ENCODE data around the gene CD7.

The CD7 gene

GRCh38 chr17:82355770-82356427 lies 38.5 kb upstream of the CD7 start:
- no peaks in the 10 kb centered on the region for H3K36me3 ChIP-seq (ENCODE audit: control insufficient read depth in 2 of 2, insufficient read depth in 1 of 2, low read length in 2 of 2)
- no peak overlapping the region for H3K4me3 ChIP-seq (ENCODE audit: low read depth, low read length)
- no peak overlapping the region for H3K27ac ChIP-seq (ENCODE audit: extremely low read depth, low read depth, low read length)
- no peaks in the 10 kb centered on the region for H3K9me3 ChIP-seq (ENCODE audit: control insufficient read depth, insufficient read depth, low read depth, low read length)
- H3K4me1 ChIP-seq (ENCODE audit: control insufficient read depth, insufficient read depth, low read length): no peaks in the 10 kb centered on the region
- POLR2A ChIA-PET: no interaction called here
- TF ChIP-seq ZNF488 (tag by site-specific recombination; IDR thresholded peaks at IDR 0.05) (no peak), ZNF157 (tag by site-specific recombination; IDR thresholded peaks at IDR 0.05) (no peak), ZNF23 (tag by site-specific recombination; IDR thresholded peaks at IDR 0.05; ENCODE audit: borderline replicate concordance) (no peak), EGR2 (tag by site-specific recombination; IDR thresholded peaks at IDR 0.05; ENCODE audit: low read depth) (no peak), ZSCAN4 (tag by site-specific recombination; IDR thresholded peaks at IDR 0.05) (no peak), ZNF398 (tag by site-specific recombination; IDR thresholded peaks at IDR 0.05) (no peak), ZNF654 (tag by site-specific recombination; IDR thresholded peaks at IDR 0.05; ENCODE audit: low read depth) (no peak), REPIN1 (tag by site-specific recombination; IDR thresholded peaks at IDR 0.05; ENCODE audit: low read depth) (no peak), ZNF404 (tag by site-specific recombination; IDR thresholded peaks at IDR 0.05) (no peak), ZNF660 (tag by site-specific recombination; IDR thresholded peaks at IDR 0.05) (no peak), YY2 (tag by site-specific recombination; IDR thresholded peaks at IDR 0.05) (no peak), ZNF610 (tag by site-specific recombination; IDR thresholded peaks at IDR 0.05; ENCODE audit: borderline replicate concordance) (no peak), ZFP69B (tag by site-specific recombination; IDR thresholded peaks at IDR 0.05) (no peak), ZNF449 (tag by site-specific recombination; IDR thresholded peaks at IDR 0.05) (no peak), ZNF76 (tag by site-specific recombination; IDR thresholded peaks at IDR 0.05; ENCODE audit: borderline replicate concordance, low read depth) (no peak), TRIM28 (IDR thresholded peaks at IDR 0.05; ENCODE audit: borderline replicate concordance, low read length) (no peak), ZNF311 (tag by site-specific recombination; IDR thresholded peaks at IDR 0.05; ENCODE audit: borderline replicate concordance) (no peak), OSR2 (tag by site-specific recombination; IDR thresholded peaks at IDR 0.05) (no peak), ZNF521 (tag by site-specific recombination; IDR thresholded peaks at IDR 0.05) (no peak)
- CTCF ChIA-PET: interaction anchor here (0.7 to 1.7 kb wide), 3 partner anchors 17 to 196 kb away, joined by 3 to 4 read pairs (median 3); no protein-coding TSS in a partner anchor

- H3K27ac ChIP-seq (ENCODE audit: extremely low read depth, low read depth, low read length): no peak overlapping the region
- no peaks in the 10 kb centered on the region for H3K9me3 ChIP-seq (ENCODE audit: control insufficient read depth, insufficient read depth, low read depth, low read length)
- H3K36me3 ChIP-seq (ENCODE audit: control insufficient read depth in 2 of 2, insufficient read depth in 1 of 2, low read length in 2 of 2): no peaks in the 10 kb centered on the region
- H3K4me1 ChIP-seq (ENCODE audit: control insufficient read depth, insufficient read depth, low read length): no peaks in the 10 kb centered on the region
- TF ChIP-seq ZFP3 (tag by site-specific recombination; IDR thresholded peaks at IDR 0.05; ENCODE audit: low read depth) (no peak), ZNF24 (tag by site-specific recombination; IDR thresholded peaks at IDR 0.05) (no peak)
- CTCF ChIA-PET: interaction anchor here (0.6 kb wide), 1 partner anchor 123 kb away, joined by 3 read pairs; no protein-coding TSS in a partner anchor
- POLR2A ChIA-PET: no interaction called here
- no peak overlapping the region for H3K4me3 ChIP-seq (ENCODE audit: low read depth, low read length)
Observed at GRCh38 chr17:82354804-82355308, 37.4 kb upstream of the CD7 start.

Measured in HEK293 (cell line).